DND-41 (cell line): ENCODE measurements around the gene CCDC106.

Experiments
- ATAC-seq: fragments of 200-7000 bp; cut with Tn5 transposase; 3 replicates; pipeline ENCODE4 v1.9.1; 2021; ENCODE audit warnings: low read depth; ENCODE audit not compliant: insufficient read depth
- DNase-seq: peaks from one replicate; pipeline ENCODE4 v3.0.0-alpha.2; 2020
- H2AFZ ChIP-seq: 2 replicates; pipeline ENCODE4 v1.6.0; 2012; ENCODE audit warnings: low read depth, low read length
- H3K27ac ChIP-seq: 2 replicates; pipeline ENCODE4 v1.5.1; 2012; ENCODE audit warnings: low read length, inconsistent platforms
- H3K27me3 ChIP-seq: fragments of 200-600 bp; sonication (generic); 2 replicates; pipeline ENCODE4 v1.6.0; 2012; ENCODE audit warnings: low read length, mild to moderate bottlenecking, inconsistent platforms; ENCODE audit not compliant: insufficient read depth, poor library complexity
- H3K36me3 ChIP-seq: 2 replicates; pipeline ENCODE4 v1.5.1; 2012; ENCODE audit warnings: low read length, inconsistent platforms; ENCODE audit not compliant: insufficient read depth
- H3K4me1 ChIP-seq: 2 replicates; pipeline ENCODE4 v1.5.1; 2012; ENCODE audit warnings: mild to moderate bottlenecking, low read length; ENCODE audit not compliant: insufficient read depth
- H3K4me2 ChIP-seq: 2 replicates; pipeline ENCODE4 v1.6.0; 2012; ENCODE audit warnings: mild to moderate bottlenecking, moderate library complexity, low read length, inconsistent platforms; ENCODE audit not compliant: insufficient read depth
- H3K4me3 ChIP-seq, 2 experiments: fragments of 200-600 bp in 1 of 2; shearing (Covaris generic) in 1 of 2; 2 replicates each; pipeline ENCODE4 v1.5.1; 2012 to 2016; ENCODE audit warnings: inconsistent platforms in 2 of 2, low read length in 2 of 2, mild to moderate bottlenecking in 2 of 2, low read depth in 1 of 2, moderate library complexity in 1 of 2
- H3K79me2 ChIP-seq: 2 replicates; pipeline ENCODE4 v1.6.0; 2012; ENCODE audit warnings: low read length, inconsistent platforms; ENCODE audit not compliant: insufficient read depth
- H3K9ac ChIP-seq: 2 replicates; pipeline ENCODE4 v1.6.0; 2012; ENCODE audit warnings: low read depth, mild to moderate bottlenecking, inconsistent platforms, low read length, moderate library complexity
- H3K9me3 ChIP-seq: 2 replicates; pipeline ENCODE4 v1.5.1; 2012; ENCODE audit warnings: low read length, moderate library complexity, mild to moderate bottlenecking, inconsistent platforms; ENCODE audit not compliant: insufficient read depth, severe bottlenecking
- H4K20me1 ChIP-seq: 2 replicates; pipeline ENCODE4 v1.6.0; 2012; ENCODE audit warnings: low read length; ENCODE audit not compliant: insufficient read depth
- EZH2 ChIP-seq: IDR thresholded peaks from 3 replicates; pipeline ENCODE4 v1.6.1; 2012; ENCODE audit warnings: borderline replicate concordance, low read depth, mild to moderate bottlenecking, moderate library complexity, low read length, inconsistent platforms; ENCODE audit not compliant: severe bottlenecking
- TF ChIP-seq, protein P1 (sequence below): IDR thresholded peaks from 2 replicates; pipeline ENCODE4 v1.5.1; 2012; ENCODE audit warnings: borderline replicate concordance, low read length, moderate library complexity, mild to moderate bottlenecking; ENCODE audit not compliant: poor library complexity, severe bottlenecking; ENCODE audit errors: extremely low read depth

CCDC106 gene

DNA sequence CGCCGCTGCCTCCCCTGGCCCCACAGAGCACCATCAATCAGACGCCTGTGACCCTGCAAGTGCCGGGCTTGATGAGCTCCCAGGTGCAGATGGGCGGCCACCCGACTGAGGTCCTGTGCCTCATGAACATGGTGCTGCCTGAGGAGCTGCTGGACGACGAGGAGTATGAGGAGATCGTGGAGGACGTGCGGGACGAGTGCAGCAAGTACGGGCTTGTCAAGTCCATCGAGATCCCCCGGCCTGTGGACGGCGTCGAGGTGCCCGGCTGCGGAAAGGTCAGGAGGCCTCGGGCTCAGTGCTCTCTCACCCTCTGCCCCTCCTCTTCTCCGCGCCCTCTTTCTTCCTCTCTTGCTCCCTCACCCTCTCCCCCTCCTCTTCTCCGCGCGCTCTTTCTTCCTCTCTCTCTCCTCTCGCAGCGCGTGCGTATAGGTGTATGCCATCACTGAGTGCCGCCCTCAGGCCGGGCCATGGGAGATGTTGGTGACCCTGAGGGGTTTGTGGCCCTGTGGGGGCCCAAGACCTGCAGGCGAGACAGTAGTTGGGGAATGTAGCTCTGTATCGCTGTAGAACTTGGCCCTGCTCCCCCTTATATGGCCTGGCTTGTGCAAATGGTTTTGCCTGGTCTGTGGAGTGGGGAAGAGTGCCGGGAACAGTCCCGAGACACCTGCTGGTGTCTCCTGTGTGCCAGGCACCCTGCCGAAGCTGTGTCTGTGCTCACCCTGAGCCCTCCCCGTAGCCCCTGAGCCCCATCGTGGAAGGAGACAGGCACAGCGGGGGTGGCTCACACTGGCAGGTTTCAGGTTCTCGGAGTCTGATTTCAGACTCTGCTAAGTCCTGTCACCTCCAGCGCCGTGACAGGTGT is 21.6 kb downstream of the CCDC106 start:
- Histone ChIP-seq H4K20me1 (peaks cover 86% of the 10 kb centered on the region), H2AFZ (no peak overlapping the region), H3K4me2 (0 out of 2 replicates have a peak overlapping the region, but pooled peaks have one; percentile 29), H3K4me1 (peaks cover 35% of the 10 kb centered on the region), H3K36me3 (peaks cover 84% of the 10 kb centered on the region), H3K27me3 (no peaks in the 10 kb centered on the region), H3K79me2 (peaks cover 90% of the 10 kb centered on the region), H3K9ac (no peak overlapping the region), H3K27ac (no peak overlapping the region), H3K9me3 (no peaks in the 10 kb centered on the region), H3K4me3 (no peak overlapping the region)
- ATAC-seq, result no peak
- DNase-seq, result no peak
- TF ChIP-seq EZH2, result no peak
- TF ChIP-seq, protein P1, sequence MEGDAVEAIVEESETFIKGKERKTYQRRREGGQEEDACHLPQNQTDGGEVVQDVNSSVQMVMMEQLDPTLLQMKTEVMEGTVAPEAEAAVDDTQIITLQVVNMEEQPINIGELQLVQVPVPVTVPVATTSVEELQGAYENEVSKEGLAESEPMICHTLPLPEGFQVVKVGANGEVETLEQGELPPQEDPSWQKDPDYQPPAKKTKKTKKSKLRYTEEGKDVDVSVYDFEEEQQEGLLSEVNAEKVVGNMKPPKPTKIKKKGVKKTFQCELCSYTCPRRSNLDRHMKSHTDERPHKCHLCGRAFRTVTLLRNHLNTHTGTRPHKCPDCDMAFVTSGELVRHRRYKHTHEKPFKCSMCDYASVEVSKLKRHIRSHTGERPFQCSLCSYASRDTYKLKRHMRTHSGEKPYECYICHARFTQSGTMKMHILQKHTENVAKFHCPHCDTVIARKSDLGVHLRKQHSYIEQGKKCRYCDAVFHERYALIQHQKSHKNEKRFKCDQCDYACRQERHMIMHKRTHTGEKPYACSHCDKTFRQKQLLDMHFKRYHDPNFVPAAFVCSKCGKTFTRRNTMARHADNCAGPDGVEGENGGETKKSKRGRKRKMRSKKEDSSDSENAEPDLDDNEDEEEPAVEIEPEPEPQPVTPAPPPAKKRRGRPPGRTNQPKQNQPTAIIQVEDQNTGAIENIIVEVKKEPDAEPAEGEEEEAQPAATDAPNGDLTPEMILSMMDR, result no peak

- H3K9ac ChIP-seq, result no peak overlapping the region
- TF ChIP-seq, protein P1, result no peak
- TF ChIP-seq EZH2, result no peak
- no peaks in the 10 kb centered on the region for H3K9me3 ChIP-seq
- peak overlapping the region; percentile 29; the same call in 1 of the 2 replicates for H3K4me2 ChIP-seq
- H4K20me1 ChIP-seq, result peaks cover 79% of the 10 kb centered on the region
- no peak for ATAC-seq
- DNase-seq, result no peak
- peaks cover 87% of the 10 kb centered on the region for H3K79me2 ChIP-seq
- no peak overlapping the region for H3K4me3 ChIP-seq
- H2AFZ ChIP-seq, result no peak overlapping the region
- H3K36me3 ChIP-seq, result peaks cover 77% of the 10 kb centered on the region
- H3K4me1 ChIP-seq, result peaks cover 37% of the 10 kb centered on the region
- H3K27me3 ChIP-seq, result no peaks in the 10 kb centered on the region
- no peak overlapping the region for H3K27ac ChIP-seq
Observed at GRCh38 chr19:55670280-55671053, 22.5 kb downstream of the CCDC106 start.

- peaks cover 87% of the 10 kb centered on the region for H3K79me2 ChIP-seq
- H3K4me1 ChIP-seq, result peaks cover 41% of the 10 kb centered on the region
- TF ChIP-seq, protein P1, result no peak
- no peak for TF ChIP-seq EZH2
- no peak for ATAC-seq
- H3K4me3 ChIP-seq, result no peak overlapping the region
- H3K27me3 ChIP-seq, result no peaks in the 10 kb centered on the region
- no peak overlapping the region for H3K27ac ChIP-seq
- no peak for DNase-seq
- no peak overlapping the region for H3K9ac ChIP-seq
- peaks cover 71% of the 10 kb centered on the region for H3K36me3 ChIP-seq
- no peaks in the 10 kb centered on the region for H3K9me3 ChIP-seq
- H2AFZ ChIP-seq, result no peak overlapping the region
- peaks cover 79% of the 10 kb centered on the region for H4K20me1 ChIP-seq
- H3K4me2 ChIP-seq, result no peak overlapping the region
Observed at GRCh38 chr19:55671054-55671378, 23.0 kb downstream of the CCDC106 start.
